DMS153 treated with DMSO at 0.1 percent for 48 hours (cell line): ENCODE data around the gene ARHGEF4.
"Not testable (repeated sequence)": the region's sequence is repeated elsewhere in the genome, so short reads cannot be mapped to it uniquely, and the experiment has no call there.

ENCODE experiments used
- DNase-seq: peaks from one replicate; lab custom pipeline; 2025; ENCODE audit not compliant: unreplicated experiment; lab: John Stamatoyannopoulos, UW

The ARHGEF4 gene

GRCh38 chr2:131046028-131046917, 209.6 kb downstream of the ARHGEF4 start:
- no peak for DNase-seq

GRCh38 chr2:131046918-131047652, 210.4 kb downstream of the ARHGEF4 start:
- DNase-seq: no peak

- DNase-seq: no peak
Observed at GRCh38 chr2:131047920-131048560, 211.3 kb downstream of the ARHGEF4 start.

- DNase-seq: no peak
Observed at GRCh38 chr2:131048641-131049040, 211.9 kb downstream of the ARHGEF4 start.

GRCh38 chr2:131049150-131049718, 212.5 kb downstream of the ARHGEF4 start:
- no peak for DNase-seq

- DNase-seq: no peak
Observed at GRCh38 chr2:131050896-131051295, 214.2 kb downstream of the ARHGEF4 start.

GRCh38 chr2:131052741-131053263, 216.1 kb downstream of the ARHGEF4 start:
- DNase-seq: no peak

- DNase-seq: no peak
Observed at GRCh38 chr2:131054488-131054887, 217.8 kb downstream of the ARHGEF4 start.

- DNase-seq: no peak
Observed at GRCh38 chr2:131055169-131056065, 218.7 kb downstream of the ARHGEF4 start.

- DNase-seq: no peak
Observed at GRCh38 chr2:131056204-131056931, 219.7 kb downstream of the ARHGEF4 start.

- DNase-seq: no peak
Observed at GRCh38 chr2:131056932-131057287, 220.2 kb downstream of the ARHGEF4 start.

GRCh38 chr2:131058214-131058843, 221.6 kb downstream of the ARHGEF4 start:
- DNase-seq: no peak

- DNase-seq: no peak
Observed at GRCh38 chr2:131058920-131059319, 222.2 kb downstream of the ARHGEF4 start.

GRCh38 chr2:131063501-131064283, 227.0 kb downstream of the ARHGEF4 start:
- DNase-seq: no peak

- no peak for DNase-seq
Observed at GRCh38 chr2:131064589-131065512, 228.1 kb downstream of the ARHGEF4 start.

- no peak for DNase-seq
Observed at GRCh38 chr2:131067465-131068125, 230.9 kb downstream of the ARHGEF4 start.

GRCh38 chr2:131068172-131068571, 231.5 kb downstream of the ARHGEF4 start:
- DNase-seq: not testable (repeated sequence)
